ENCODE measurements around the gene MRPS26.
"Not testable (repeated sequence)": the region's sequence is repeated elsewhere in the genome, so short reads cannot be mapped to it uniquely, and the experiment has no call there.

Gene MRPS26

DNA sequence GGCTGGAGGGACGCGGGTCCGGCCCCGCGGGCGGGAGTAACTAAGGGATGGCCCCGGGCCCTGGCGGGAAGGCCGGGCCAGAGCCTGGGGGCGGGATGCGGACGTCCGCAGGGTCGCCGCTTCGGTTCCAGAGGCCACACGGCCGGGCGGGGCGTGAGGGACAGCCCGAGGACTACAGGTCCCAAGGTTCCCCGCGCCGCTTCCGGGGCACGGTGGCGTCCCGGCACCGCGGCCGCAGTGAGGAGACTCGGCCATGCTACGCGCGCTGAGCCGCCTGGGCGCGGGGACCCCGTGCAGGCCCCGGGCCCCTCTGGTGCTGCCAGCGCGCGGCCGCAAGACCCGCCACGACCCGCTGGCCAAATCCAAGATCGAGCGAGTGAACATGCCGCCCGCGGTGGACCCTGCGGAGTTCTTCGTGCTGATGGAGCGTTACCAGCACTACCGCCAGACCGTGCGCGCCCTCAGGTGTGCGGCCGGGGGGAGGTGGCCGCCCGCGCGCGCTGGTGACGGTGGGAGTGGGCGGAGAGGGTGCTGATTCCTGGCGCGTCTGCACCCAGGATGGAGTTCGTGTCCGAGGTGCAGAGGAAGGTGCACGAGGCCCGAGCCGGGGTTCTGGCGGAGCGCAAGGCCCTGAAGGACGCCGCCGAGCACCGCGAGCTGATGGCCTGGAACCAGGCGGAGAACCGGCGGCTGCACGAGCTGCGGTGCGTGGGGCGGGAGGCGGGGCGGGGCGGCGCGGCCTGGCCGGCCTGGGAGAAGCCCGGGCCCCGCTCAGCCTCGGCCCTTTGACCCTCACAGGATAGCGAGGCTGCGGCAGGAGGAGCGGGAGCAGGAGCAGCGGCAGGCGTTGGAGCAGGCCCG is at the start of gene MRPS26:
Gene MRPS26 (plus strand): TSS at position 237 of the 861 bp plus-strand sequence. CDS start 17 bp downstream, at position 254.
- peak; percentile 62 for DNase-seq

- no peak for DNase-seq
Measured at GRCh38 chr20:2998728-2999127, 47.1 kb upstream of the MRPS26 start.

DNA sequence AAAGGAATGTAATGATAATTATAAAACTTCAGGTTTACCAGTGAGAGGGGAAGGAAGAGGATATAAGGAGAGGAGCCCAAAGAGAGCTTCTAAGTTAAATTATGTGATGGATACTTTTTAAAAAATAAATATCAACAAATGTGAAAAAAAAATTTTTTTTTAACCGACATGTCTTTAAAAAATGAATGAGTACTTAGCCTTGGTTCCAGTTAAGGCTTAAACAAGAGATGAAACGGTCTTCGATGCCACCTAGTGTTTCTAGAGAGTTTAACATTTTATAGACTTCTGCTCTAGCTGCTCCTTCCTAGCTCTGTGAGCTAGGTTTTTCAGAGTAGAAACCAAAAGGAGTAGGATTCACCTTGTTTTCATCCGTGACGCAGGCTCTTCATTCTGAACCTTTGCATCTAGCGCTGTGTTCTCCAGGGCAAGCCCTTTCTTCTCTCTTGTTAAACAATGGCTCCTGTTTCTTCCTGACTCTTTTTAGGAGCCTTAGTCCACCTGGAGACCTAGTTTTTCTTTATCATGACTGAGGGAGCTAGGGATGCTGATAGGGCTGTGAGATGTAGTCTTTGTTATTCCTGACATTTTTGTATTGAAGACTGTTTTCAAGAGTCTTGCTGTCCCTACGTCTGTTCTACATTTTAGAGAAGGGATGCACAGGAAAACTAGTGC is 44.9 kb upstream of the MRPS26 start:
- DNase-seq: no peak

- DNase-seq: no peak
Measured at GRCh38 chr20:3003416-3003815, 42.4 kb upstream of the MRPS26 start.

- DNase-seq: no peak
Measured at GRCh38 chr20:3010985-3011723, 34.7 kb upstream of the MRPS26 start.

GRCh38 chr20:3011752-3012151 is 34.1 kb upstream of the MRPS26 start:
- DNase-seq: no peak

- no peak for DNase-seq
Measured at GRCh38 chr20:3013771-3014170, 32.1 kb upstream of the MRPS26 start.

- no peak for DNase-seq
Measured at GRCh38 chr20:3014179-3014578, 31.7 kb upstream of the MRPS26 start.

DNA sequence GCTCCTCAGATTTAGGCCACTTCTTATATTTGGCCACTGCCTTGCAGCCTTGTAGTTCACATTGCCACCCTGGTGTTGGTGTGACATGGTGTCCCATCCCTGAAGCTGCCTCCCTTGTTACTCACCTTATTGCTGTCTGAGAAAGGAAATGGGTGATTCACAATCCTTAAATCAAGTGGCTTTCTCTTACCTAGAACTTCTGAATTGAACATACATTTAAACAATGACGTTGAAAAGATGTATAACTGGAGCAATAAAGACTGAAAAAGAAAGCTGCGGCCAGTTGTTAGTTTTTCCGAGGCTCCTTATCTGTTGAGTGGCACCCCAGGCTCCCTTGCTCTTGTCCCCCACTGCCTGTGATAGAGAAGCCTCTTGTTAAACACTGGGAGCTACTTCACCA is 31.2 kb upstream of the MRPS26 start:
- no peak for DNase-seq

GRCh38 chr20:3015302-3015701 is 30.6 kb upstream of the MRPS26 start:
- not testable (repeated sequence) for DNase-seq

DNA sequence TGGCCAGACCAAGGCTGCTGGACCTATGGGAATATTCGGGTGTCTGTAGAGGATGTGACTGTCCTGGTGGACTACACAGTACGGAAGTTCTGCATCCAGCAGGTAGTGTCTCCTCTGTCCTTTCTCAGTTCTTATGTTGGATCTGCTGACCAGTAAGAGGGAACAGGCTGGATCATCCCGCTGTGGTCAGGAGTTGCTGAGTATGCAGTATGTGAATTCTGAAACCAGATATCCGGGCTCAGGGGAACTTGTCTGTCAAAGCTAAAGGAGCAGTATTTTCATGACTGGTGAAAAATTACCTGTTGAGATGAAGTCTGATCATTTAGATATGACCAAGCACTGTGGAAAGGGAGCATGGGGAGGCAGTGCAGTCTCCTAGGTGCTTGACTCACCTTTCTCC is 24.5 kb upstream of the MRPS26 start:
- no peak for DNase-seq

- DNase-seq: no peak
Measured at GRCh38 chr20:3021777-3022176, 24.1 kb upstream of the MRPS26 start.

DNA sequence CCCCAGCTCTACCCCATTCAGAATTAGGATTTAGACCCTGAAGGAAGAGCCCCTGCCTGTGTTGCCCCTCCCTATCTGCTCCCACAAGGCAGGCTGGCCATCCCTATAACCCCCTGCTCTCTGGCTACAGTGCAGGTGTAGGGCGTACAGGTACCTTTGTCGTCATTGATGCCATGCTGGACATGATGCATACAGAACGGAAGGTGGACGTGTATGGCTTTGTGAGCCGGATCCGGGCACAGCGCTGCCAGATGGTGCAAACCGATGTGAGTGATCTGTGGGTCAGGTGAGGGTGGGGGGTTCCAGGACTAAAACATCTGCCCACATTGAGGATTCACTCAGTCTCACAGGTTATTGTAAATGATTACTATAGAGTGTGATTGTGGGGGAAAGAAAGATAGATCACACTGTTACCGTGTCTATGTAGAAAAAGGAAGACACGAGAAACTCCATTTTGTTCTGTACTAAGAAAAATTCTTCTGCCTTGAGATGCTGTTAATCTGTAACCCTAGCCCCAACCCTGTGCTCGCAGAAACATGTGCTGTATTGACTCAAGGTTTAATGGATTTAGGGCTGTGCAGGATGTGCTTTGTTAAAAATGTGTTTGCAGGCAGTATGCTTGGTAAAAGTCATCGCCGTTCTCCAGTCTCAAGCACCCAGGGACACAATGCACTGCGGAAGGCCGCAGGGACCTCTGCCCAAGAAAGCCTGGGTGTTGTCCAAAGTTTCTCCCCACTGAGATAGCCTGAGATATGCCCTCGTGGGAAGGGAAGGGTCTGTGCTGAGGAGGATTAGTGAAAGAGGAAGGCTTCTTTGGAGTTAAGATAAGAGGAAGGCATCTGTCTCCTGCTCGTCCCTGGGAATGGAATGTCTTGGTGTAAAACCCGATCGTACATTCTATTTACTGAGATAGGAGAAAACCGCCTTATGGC is 23.0 kb upstream of the MRPS26 start:
- not testable (repeated sequence) for DNase-seq

DNA sequence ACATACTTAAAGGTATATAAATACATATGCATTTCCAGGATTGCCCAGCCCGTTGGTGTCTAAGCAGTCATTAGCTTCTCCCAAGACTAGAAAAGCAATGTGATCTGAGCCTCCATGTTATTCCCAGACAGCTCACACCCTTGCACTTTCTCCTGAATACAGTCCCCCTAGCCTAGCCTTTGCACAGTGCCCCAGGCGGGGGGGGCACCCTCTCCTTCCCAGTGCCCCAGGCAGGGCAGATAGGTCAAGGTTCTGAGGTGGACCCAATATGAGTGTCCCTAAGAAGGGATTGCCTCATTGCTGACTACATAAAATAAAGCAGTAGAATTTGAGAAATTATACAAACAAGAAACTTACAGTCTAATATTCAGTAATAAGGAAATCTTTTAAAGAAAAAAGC is 17.9 kb upstream of the MRPS26 start:
- no peak for DNase-seq

- no peak for DNase-seq
Measured at GRCh38 chr20:3031524-3032147, 14.2 kb upstream of the MRPS26 start.

- no peak for DNase-seq
Measured at GRCh38 chr20:3032624-3033023, 13.2 kb upstream of the MRPS26 start.

- DNase-seq: no peak
Measured at GRCh38 chr20:3037654-3038053, 8.2 kb upstream of the MRPS26 start.

GRCh38 chr20:3038454-3038853 is 7.4 kb upstream of the MRPS26 start:
- DNase-seq: no peak

GRCh38 chr20:3039426-3039825 is 6.4 kb upstream of the MRPS26 start:
- no peak for DNase-seq

GRCh38 chr20:3040086-3040485 is 5.8 kb upstream of the MRPS26 start:
- DNase-seq: no peak

- no peak for DNase-seq
Measured at GRCh38 chr20:3041854-3042409, 3.9 kb upstream of the MRPS26 start.

- DNase-seq: no peak
Measured at GRCh38 chr20:3042625-3043024, 3.2 kb upstream of the MRPS26 start.
